Mononuclear cell (primary cell): ENCODE results near the gene RILPL1. TPM values are rescaled to one million over a fixed set of nuclear protein-coding genes. Genes with fewer than 3 reads are reported as not detected.
"Not testable (repeated sequence)": the region's sequence is repeated elsewhere in the genome, so short reads cannot be mapped to it uniquely, and the experiment has no call there.

Experiments used
- H3K27me3 ChIP-seq: 2 replicates; pipeline ENCODE4 v1.6.0; 2011; ENCODE audit warnings: low read length, control low read depth; ENCODE audit not compliant: insufficient read depth
- H3K4me1 ChIP-seq: 2 replicates; pipeline ENCODE4 v1.5.1; 2011; ENCODE audit warnings: mild to moderate bottlenecking, low read length, control low read depth; ENCODE audit not compliant: insufficient read depth
- H3K4me3 ChIP-seq: 2 replicates; pipeline ENCODE4 v1.5.1; 2011; ENCODE audit warnings: mild to moderate bottlenecking, low read length, moderate library complexity
- H3K9me3 ChIP-seq: 2 replicates; pipeline ENCODE4 v1.5.1; 2011; ENCODE audit warnings: low read depth, mild to moderate bottlenecking, control low read depth, low read length
- total RNA-seq: library from RNA; depleted of rRNA; stranded (reverse); fragments of >200 nt; gene quantifications from one replicate; pipeline ENCODE4 v1.2.3, GENCODE V29; 2012

RILPL1 gene
- total RNA-seq, 1 donor, result 1.8 TPM

DNA sequence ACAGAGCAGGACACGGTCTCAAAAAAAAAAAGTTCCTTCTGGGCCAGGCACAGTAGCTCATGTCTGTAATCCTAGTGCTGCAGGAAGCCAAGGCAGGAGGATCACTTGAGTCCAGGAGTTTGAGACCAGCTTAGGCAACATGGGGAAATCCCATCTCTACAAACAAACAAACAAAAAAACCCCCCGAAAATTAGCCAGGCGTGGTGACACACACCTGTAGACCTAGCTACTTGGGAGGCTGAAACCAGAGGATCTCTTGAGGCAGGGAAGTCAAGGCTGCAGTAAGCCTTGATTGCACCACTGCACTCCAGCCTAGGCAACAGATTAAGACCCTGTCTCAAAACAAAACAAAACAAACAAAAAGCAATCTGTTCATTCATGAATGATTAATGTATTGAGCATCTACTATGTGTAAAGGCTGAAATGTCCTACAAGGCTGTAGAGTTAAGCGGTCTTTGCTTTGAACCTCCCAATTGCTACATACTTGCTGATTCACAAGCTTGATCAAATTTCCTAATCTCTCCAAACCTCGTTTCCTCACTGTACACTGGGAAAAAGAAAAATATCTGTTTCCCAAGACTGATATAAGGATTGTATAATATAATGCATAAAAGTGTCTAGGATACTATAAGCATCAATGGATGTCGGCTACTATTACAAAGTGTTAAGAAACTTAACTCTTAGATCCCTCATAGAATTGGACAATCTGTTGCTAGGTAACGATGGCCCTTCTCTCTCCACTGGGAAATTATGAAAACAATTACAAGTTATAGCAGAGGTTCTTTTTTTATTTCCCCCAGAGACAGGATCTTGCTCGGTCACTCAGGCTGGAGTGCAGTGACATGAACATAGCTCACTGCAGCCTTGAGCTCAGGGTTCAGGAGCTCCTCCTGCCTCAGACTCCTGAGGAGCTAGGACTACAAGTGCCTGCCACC lies 89.2 kb downstream of the RILPL1 start:
- no peak overlapping the region for H3K4me3 ChIP-seq
- H3K4me1 ChIP-seq, result peaks cover 71% of the 10 kb centered on the region
- H3K9me3 ChIP-seq, result no peaks in the 10 kb centered on the region
- no peaks in the 10 kb centered on the region for H3K27me3 ChIP-seq

- Histone ChIP-seq H3K4me1 (peaks cover 62% of the 10 kb centered on the region), H3K9me3 (no peaks in the 10 kb centered on the region), H3K27me3 (no peaks in the 10 kb centered on the region), H3K4me3 (no peak overlapping the region)
These were observed 90.7 kb downstream of the RILPL1 start for GRCh38 chr12:123442774-123443173.

- no peaks in the 10 kb centered on the region for H3K27me3 ChIP-seq
- H3K4me3 ChIP-seq, result no peak overlapping the region
- no peaks in the 10 kb centered on the region for H3K9me3 ChIP-seq
- peaks cover 60% of the 10 kb centered on the region for H3K4me1 ChIP-seq
These were observed 91.9 kb downstream of the RILPL1 start for GRCh38 chr12:123441523-123442164.

DNA sequence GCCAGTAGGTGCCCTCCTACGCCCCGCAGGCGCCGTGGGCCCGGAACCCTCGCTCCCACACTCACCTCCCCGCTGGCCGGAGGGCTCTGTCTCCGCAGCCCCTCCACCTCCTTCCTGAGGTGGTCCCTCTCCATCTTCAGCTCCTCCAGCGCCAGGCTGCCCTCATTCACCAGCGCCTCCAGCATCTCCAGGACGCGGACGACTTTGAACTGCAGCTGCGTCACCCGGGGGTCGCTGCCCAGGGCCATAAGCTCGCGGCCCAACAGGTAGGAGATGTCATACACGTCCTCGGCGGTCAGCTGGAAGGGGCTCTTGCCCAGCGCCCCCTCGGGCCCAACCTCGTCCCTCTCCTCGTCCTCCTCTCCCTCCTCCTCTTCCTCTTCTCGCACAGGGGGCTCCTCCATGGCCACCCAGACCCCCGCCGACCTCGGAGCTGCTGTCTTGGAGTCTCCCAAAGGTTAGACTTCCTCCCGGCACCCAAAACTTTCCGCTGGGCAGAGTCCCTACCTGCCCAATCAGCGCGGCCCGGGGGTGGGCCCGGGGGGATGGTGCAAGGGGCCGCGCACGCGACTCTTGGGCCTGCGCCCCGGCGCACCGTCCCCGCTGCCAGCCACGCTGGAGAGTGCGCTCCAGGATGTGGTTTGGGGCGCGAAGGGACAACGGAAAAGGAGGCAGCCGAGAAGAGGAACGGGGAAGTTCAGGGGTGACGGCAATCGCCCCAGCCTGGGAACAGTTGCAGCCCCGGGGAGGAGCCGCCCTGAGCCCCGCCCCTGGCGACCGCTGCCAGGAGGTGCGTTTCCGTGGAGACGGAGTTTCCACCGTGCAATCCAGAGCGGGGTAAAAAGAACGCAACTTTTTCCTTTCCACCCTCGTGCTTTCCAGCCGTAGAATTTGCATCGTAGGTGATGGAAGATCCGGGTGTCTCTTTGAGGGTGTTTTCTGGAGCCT lies 97.2 kb downstream of the RILPL1 start, which contains the start of gene RILPL2:
TSS of gene RILPL2 (minus strand) at position 668 of the 948 bp plus-strand sequence. CDS start at position 404, 264 bp downstream.
- Histone ChIP-seq H3K27me3 (no peaks in the 10 kb centered on the region), H3K4me1 (peaks cover 57% of the 10 kb centered on the region), H3K9me3 (no peaks in the 10 kb centered on the region), H3K4me3 (peak within 1 kb of the TSS; percentile 94)

GRCh38 chr12:123435636-123436016 lies 97.9 kb downstream of the RILPL1 start:
- Histone ChIP-seq H3K4me1 (peaks cover 59% of the 10 kb centered on the region), H3K9me3 (no peaks in the 10 kb centered on the region), H3K27me3 (no peaks in the 10 kb centered on the region), H3K4me3 (peak overlapping the region; percentile 94)

DNA sequence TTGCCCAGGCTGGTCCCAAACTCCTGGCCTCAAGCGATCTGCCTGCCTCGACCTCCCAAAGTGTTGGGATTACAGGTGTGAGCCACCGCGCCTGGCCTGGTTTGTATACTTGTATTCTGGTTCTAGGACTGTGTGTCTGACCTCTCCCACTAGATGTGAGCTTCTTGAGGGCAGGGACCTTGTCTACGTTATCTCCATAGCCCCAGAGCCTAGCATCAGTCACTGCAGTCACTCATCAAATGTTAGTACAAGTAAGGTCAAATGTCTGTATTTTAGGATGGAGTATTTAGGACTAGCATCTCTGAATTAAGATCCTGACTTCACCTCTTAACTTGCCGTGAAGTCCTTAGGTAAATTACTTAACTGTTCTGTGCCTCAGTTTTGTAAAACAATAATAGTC lies 99.9 kb downstream of the RILPL1 start:
- H3K27me3 ChIP-seq, result no peaks in the 10 kb centered on the region
- peak overlapping the region; percentile 94 for H3K4me3 ChIP-seq
- H3K9me3 ChIP-seq, result no peaks in the 10 kb centered on the region
- H3K4me1 ChIP-seq, result peaks cover 59% of the 10 kb centered on the region

- H3K4me1 ChIP-seq, result peaks cover 65% of the 10 kb centered on the region
These were observed 101.3 kb downstream of the RILPL1 start for GRCh38 chr12:123431951-123432817.

GRCh38 chr12:123429101-123429500 lies 104.4 kb downstream of the RILPL1 start:
- H3K27me3 ChIP-seq, H3K4me3 ChIP-seq, H3K9me3 ChIP-seq: not testable (repeated sequence)
- H3K4me1 ChIP-seq, result peaks cover 50% of the 10 kb centered on the region

More at GRCh38 chr12:123431951-123432817, 101.3 kb downstream of the RILPL1 start:
- H3K4me3 ChIP-seq, result peak overlapping the region; percentile 94
- not testable (repeated sequence) for H3K9me3 ChIP-seq, H3K27me3 ChIP-seq

DNA sequence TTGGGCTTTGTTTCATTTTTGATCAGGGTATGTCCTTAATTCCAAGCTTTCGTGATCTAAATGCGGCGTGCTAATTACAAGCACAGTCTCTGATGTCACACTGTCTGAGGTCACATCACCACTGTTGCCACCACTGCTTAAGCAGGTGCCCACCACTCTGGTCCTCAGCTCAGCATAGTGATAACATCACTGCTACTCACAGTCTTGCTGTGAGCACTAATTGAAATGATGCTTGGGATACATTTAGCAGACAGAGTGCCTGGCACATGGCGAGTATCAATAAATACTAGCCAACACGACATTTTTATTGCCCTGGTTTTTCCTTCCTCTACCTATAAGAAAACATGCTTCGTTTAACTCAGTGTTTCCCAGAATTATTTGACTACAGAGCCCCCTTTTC lies 104.9 kb downstream of the RILPL1 start:
- peaks cover 45% of the 10 kb centered on the region for H3K4me1 ChIP-seq
- no peaks in the 10 kb centered on the region for H3K9me3 ChIP-seq

GRCh38 chr12:123427036-123427769 lies 106.3 kb downstream of the RILPL1 start:
- no peak overlapping the region for H3K4me3 ChIP-seq
- no peaks in the 10 kb centered on the region for H3K27me3 ChIP-seq
- H3K9me3 ChIP-seq, result no peaks in the 10 kb centered on the region

More for the DNA sequence above, 104.9 kb downstream of the RILPL1 start:
- H3K27me3 ChIP-seq, result no peaks in the 10 kb centered on the region
- no peak overlapping the region for H3K4me3 ChIP-seq

DNA sequence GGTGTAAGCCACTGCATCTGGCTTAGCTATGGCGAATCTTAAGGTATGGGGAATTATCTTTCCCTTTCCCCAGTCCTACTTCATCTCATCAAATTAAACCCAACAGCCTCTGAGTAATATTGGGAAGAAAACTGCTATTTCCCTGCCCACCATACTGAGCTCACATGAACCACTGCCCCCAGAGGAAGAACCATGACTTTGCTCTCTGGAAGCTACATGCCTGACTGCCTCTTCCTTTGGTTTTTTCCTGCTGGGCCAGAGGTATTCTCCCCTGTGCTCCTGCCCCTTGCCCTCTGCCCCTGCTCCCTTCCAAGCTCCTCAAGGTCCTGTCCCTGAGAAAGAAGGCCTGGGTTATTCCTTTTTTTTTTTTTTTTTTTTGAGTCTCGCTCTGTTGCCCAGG lies 112.2 kb downstream of the RILPL1 start:
- Histone ChIP-seq H3K4me1 (no peaks in the 10 kb centered on the region), H3K9me3 (no peaks in the 10 kb centered on the region), H3K27me3 (no peaks in the 10 kb centered on the region), H3K4me3 (no peak overlapping the region)

More at GRCh38 chr12:123427036-123427769, 106.3 kb downstream of the RILPL1 start:
- H3K4me1 ChIP-seq, result peaks cover 31% of the 10 kb centered on the region
